Measurements from ENCODE around the gene DCT. TPM values are rescaled to one million over a fixed set of nuclear protein-coding genes. Genes with fewer than 3 reads are reported as not detected.

DCT gene
- total RNA-seq, 1 donor from 2014 or later = not detected

DNA sequence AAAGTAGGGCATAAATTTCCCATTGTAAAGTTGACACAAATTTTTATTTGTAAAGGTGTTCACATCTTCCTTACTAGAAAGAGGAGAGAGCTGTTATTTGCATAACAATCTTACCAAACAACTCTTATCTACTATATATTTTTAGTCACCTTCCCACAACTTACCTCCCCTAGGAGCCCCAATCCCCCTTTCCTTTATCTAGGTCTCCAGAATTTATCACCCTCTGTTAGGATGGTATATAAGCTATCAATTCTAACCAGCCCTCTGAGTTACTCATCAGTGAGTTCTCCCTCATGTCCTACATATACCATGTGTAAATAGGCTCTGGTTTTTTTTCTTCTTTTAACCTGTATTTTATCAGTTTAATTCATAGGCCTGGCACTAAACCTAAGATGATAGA is 62.2 kb downstream of the DCT start:
- DNase-seq (ENCODE audit: low spot score in 2 of 2) = no peak
- no peak overlapping the region for H3K4me3 ChIP-seq
- no peaks in the 10 kb centered on the region for H3K9me3 ChIP-seq
- no peaks in the 10 kb centered on the region for H3K27me3 ChIP-seq
- H3K36me3 ChIP-seq = no peaks in the 10 kb centered on the region
- no peaks in the 10 kb centered on the region for H3K4me1 ChIP-seq
- H3K27ac ChIP-seq = no peak overlapping the region
- TF ChIP-seq, protein P1, sequence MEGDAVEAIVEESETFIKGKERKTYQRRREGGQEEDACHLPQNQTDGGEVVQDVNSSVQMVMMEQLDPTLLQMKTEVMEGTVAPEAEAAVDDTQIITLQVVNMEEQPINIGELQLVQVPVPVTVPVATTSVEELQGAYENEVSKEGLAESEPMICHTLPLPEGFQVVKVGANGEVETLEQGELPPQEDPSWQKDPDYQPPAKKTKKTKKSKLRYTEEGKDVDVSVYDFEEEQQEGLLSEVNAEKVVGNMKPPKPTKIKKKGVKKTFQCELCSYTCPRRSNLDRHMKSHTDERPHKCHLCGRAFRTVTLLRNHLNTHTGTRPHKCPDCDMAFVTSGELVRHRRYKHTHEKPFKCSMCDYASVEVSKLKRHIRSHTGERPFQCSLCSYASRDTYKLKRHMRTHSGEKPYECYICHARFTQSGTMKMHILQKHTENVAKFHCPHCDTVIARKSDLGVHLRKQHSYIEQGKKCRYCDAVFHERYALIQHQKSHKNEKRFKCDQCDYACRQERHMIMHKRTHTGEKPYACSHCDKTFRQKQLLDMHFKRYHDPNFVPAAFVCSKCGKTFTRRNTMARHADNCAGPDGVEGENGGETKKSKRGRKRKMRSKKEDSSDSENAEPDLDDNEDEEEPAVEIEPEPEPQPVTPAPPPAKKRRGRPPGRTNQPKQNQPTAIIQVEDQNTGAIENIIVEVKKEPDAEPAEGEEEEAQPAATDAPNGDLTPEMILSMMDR (IDR thresholded peaks at IDR 0.05) = no peak
- intact Hi-C loops (cut with DNase I) = no loop called here

DNA sequence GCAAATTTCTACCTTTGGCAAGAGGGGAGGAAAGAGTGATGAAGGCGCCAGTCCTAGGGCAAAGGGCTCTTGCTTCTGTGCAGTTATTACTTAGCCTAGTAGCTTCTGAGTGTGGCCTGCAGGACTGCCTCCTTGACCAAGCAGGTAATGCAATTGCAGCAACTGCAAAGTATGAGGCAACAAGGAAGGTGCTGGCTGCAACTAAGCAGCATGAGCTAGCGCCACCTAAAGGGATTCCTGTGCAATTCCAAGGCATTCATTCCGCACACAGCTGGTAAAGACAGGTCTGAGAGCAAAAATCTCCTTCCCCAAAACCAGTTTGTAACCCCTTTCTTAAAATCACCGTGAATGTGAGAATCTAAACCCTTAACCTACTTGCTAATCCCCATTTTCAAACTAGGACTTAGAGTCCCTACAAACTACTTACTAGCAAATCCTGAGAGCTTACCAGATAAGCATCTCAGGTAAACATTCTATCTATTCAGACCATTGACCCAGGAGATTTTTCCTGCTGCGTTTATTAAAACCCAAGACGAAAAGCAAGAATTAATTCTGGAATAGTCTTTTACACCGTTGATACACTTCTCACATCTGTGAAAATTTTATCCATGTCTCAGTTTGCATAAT is 62.9 kb downstream of the DCT start:
- Histone ChIP-seq H3K36me3 (no peaks in the 10 kb centered on the region), H3K4me1 (no peaks in the 10 kb centered on the region), H3K27me3 (no peaks in the 10 kb centered on the region), H3K4me3 (no peak overlapping the region), H3K27ac (no peak overlapping the region), H3K9me3 (no peaks in the 10 kb centered on the region)
- TF ChIP-seq, protein P1 (IDR thresholded peaks at IDR 0.05) = no peak
- no peak for DNase-seq (ENCODE audit: low spot score in 2 of 2)
- intact Hi-C loops (cut with DNase I) = no loop called here

DNA sequence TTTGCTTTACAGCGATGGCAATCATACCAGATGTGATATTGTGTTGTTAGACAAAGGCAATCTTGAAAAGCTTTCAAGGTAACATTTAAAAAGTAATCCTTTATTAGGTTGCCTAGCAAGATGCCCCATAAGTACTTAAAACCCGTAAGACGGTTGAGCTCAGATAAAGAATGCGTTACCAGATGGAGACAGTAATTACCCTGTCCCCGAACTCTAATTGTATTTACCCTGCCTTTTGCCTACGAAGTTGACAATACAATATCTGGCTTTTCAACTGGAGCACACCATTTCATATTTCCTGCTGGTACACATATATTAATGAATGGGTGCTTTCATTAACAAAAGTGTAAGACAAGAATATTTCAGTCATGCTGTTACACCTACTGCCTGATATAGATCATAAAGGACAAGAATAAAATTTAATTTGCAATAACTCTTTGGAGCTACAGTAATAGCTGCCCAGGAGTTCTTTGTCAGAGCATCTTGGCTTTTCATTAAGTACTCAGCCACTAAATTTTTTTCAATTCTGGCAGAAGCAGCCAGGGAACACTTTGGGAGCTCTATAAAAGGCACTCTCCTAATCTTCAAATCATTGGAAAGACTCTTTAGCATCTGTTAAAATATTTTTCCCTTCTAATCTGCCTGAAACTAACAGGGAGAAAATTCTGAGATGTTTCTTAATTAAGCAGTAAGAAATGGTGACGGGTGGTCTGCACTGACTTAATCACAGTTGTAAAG is 63.8 kb downstream of the DCT start:
- no peaks in the 10 kb centered on the region for H3K4me1 ChIP-seq
- TF ChIP-seq, protein P1 (IDR thresholded peaks at IDR 0.05) = no peak
- H3K9me3 ChIP-seq = no peaks in the 10 kb centered on the region
- H3K36me3 ChIP-seq = no peaks in the 10 kb centered on the region
- H3K4me3 ChIP-seq = no peak overlapping the region
- no peaks in the 10 kb centered on the region for H3K27me3 ChIP-seq
- no peak overlapping the region for H3K27ac ChIP-seq
- no peak for DNase-seq (ENCODE audit: low spot score in 2 of 2)
- intact Hi-C loops (cut with DNase I) = no loop called here

DNA sequence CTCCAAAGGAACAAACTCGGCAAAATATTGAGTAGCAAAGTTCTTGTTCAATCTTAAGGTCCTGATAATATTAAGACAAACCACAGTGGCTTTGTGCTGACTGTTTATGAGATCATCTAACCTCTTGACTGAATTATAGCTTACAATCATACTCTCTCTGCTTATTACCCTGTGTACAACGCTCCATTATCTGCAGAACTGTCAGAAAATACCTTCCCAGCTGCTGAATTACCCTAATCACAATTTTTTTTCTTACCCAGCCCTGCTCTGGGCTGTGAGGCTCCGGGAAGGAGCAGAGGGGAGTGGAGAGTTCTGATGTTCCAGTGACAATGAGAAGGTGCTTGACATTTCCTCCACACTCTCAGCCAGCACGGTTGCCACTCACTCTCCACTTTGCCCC is 64.8 kb downstream of the DCT start:
- intact Hi-C loops (cut with DNase I) = no loop called here

DNA sequence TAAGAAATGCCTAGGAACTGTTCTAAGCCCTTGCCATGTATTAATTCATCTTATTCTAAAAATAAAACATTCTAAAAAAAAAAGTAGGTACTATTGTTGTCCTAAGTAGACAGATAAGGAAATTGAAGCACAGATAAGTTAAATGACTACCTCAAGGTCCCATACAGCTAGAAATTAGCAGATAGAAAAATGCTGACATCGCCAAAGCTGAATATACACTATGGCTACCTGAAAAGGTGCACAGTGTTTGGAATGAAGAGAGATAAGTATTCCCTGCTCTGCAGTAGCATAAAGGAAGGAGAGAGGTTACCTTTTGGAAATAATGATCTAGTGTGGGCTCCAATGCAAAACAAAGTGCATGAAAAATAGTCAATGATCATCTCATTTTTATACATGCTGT is 65.3 kb downstream of the DCT start:
- Histone ChIP-seq H3K9me3 (no peaks in the 10 kb centered on the region), H3K27me3 (no peaks in the 10 kb centered on the region), H3K27ac (no peak overlapping the region), H3K4me1 (no peaks in the 10 kb centered on the region), H3K36me3 (no peaks in the 10 kb centered on the region), H3K4me3 (no peak overlapping the region)
- TF ChIP-seq, protein P1 (IDR thresholded peaks at IDR 0.05) = no peak
- intact Hi-C loops (cut with DNase I) = no loop called here
- DNase-seq (ENCODE audit: low spot score in 2 of 2) = no peak

More for the DNA sequence above, 64.8 kb downstream of the DCT start:
- H3K9me3 ChIP-seq = no peaks in the 10 kb centered on the region
- H3K27ac ChIP-seq = no peak overlapping the region
- H3K4me1 ChIP-seq = no peaks in the 10 kb centered on the region
- TF ChIP-seq, protein P1 (IDR thresholded peaks at IDR 0.05) = no peak
- no peaks in the 10 kb centered on the region for H3K27me3 ChIP-seq
- no peak overlapping the region for H3K4me3 ChIP-seq
- H3K36me3 ChIP-seq = no peaks in the 10 kb centered on the region
- DNase-seq (ENCODE audit: low spot score in 2 of 2) = no peak

All from ascending aorta (tissue), 2 donors.